GM12878 (cell line): ENCODE data around the gene MAP4K4.

Experiments used
- BHLHE40 ChIP-seq, 2 experiments: fragments of 450-650 bp in 1 of 2; IDR thresholded peaks; 2 replicates each; pipeline ENCODE4 v1.6.1; 2011 to 2017; ENCODE audit warnings: low read depth in 2 of 2, borderline replicate concordance in 1 of 2, improper control_type of control experiment in 1 of 2, low read length in 1 of 2, mild to moderate bottlenecking in 1 of 2
- POLR2A ChIP-seq: IDR thresholded peaks from 2 replicates; pipeline ENCODE4 v1.6.1; 2011; ENCODE audit warnings: low read depth, mild to moderate bottlenecking, low read length
- SP1 ChIP-seq: IDR thresholded peaks from one replicate; pipeline ENCODE4 v1.6.1; 2011; ENCODE audit warnings: low read depth, low read length
- SPI1 ChIP-seq: IDR thresholded peaks from 2 replicates; pipeline ENCODE4 v1.6.1; 2011; ENCODE audit warnings: low read depth, mild to moderate bottlenecking, low read length, moderate library complexity, borderline replicate concordance; ENCODE audit not compliant: insufficient read depth
- TAF1 ChIP-seq: IDR thresholded peaks from 2 replicates; pipeline ENCODE4 v1.6.1; 2011; ENCODE audit warnings: mild to moderate bottlenecking, low read depth, low read length, borderline replicate concordance
- TF ChIP-seq, protein P1 (sequence below), 3 experiments: IDR thresholded peaks in 2 of 3; conservative IDR thresholded peaks in 1 of 3; 2 replicates each; pipeline ENCODE4 v1.5.1; 2011; ENCODE audit warnings: low read depth in 3 of 3, low read length in 3 of 3, mild to moderate bottlenecking in 3 of 3, control low read depth in 2 of 3, moderate library complexity in 2 of 3, inconsistent platforms in 1 of 3, mixed read lengths in 1 of 3; ENCODE audit not compliant: control insufficient read depth in 2 of 3, insufficient read depth in 1 of 3; ENCODE audit errors: extremely low read depth in 1 of 3
- TF ChIP-seq, protein P2 (sequence below): fragments of 450-650 bp; IDR thresholded peaks from 2 replicates; pipeline ENCODE4 v1.6.1; 2017; ENCODE audit warnings: mild to moderate bottlenecking

- TF ChIP-seq, protein P1, sequence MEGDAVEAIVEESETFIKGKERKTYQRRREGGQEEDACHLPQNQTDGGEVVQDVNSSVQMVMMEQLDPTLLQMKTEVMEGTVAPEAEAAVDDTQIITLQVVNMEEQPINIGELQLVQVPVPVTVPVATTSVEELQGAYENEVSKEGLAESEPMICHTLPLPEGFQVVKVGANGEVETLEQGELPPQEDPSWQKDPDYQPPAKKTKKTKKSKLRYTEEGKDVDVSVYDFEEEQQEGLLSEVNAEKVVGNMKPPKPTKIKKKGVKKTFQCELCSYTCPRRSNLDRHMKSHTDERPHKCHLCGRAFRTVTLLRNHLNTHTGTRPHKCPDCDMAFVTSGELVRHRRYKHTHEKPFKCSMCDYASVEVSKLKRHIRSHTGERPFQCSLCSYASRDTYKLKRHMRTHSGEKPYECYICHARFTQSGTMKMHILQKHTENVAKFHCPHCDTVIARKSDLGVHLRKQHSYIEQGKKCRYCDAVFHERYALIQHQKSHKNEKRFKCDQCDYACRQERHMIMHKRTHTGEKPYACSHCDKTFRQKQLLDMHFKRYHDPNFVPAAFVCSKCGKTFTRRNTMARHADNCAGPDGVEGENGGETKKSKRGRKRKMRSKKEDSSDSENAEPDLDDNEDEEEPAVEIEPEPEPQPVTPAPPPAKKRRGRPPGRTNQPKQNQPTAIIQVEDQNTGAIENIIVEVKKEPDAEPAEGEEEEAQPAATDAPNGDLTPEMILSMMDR (IDR thresholded peaks at IDR 0.05 in 2 of 3, conservative IDR thresholded peaks at IDR 0.05 in 1 of 3; ENCODE audit: control insufficient read depth in 2 of 3, extremely low read depth in 1 of 3, insufficient read depth in 1 of 3, low read depth in 3 of 3, low read length in 3 of 3), result no peak
- TF ChIP-seq, protein P2, sequence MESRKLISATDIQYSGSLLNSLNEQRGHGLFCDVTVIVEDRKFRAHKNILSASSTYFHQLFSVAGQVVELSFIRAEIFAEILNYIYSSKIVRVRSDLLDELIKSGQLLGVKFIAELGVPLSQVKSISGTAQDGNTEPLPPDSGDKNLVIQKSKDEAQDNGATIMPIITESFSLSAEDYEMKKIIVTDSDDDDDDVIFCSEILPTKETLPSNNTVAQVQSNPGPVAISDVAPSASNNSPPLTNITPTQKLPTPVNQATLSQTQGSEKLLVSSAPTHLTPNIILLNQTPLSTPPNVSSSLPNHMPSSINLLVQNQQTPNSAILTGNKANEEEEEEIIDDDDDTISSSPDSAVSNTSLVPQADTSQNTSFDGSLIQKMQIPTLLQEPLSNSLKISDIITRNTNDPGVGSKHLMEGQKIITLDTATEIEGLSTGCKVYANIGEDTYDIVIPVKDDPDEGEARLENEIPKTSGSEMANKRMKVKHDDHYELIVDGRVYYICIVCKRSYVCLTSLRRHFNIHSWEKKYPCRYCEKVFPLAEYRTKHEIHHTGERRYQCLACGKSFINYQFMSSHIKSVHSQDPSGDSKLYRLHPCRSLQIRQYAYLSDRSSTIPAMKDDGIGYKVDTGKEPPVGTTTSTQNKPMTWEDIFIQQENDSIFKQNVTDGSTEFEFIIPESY, result no peak
- TF ChIP-seq POLR2A (no peak), BHLHE40 (IDR thresholded peaks at IDR 0.05; ENCODE audit: borderline replicate concordance in 1 of 2, low read depth in 2 of 2, low read length in 1 of 2) (no peak), SPI1 (no peak), SP1 (no peak), TAF1 (no peak)
These were observed 192.1 kb downstream of the MAP4K4 start for GRCh38 chr2:101889460-101890098.
